HT-29 (cell line): ENCODE measurements around the gene GRIK1. TPM values are rescaled to one million over a fixed set of nuclear protein-coding genes. Genes with fewer than 3 reads are reported as not detected.

Experiments
- DNase-seq: peaks from one replicate; pipeline ENCODE4 v3.0.0-alpha.2; 2015; ENCODE audit warnings: low spot score
- total RNA-seq: library from RNA; depleted of rRNA; stranded (reverse); fragments of >200 nt; shearing (Covaris generic); gene quantifications from 2 replicates; pipeline ENCODE4 v1.2.3, GENCODE V29; 2014

The GRIK1 gene
- total RNA-seq, 1 experiment from 2014 or later = not detected

GRCh38 chr21:29914326-29914725 lies 25.5 kb downstream of the GRIK1 start:
- no peak for DNase-seq

- no peak for DNase-seq
These were observed 30.2 kb downstream of the GRIK1 start for GRCh38 chr21:29909571-29909970.

- no peak for DNase-seq
These were observed 35.2 kb downstream of the GRIK1 start for GRCh38 chr21:29904359-29905282.

GRCh38 chr21:29896884-29897283 lies 42.9 kb downstream of the GRIK1 start:
- DNase-seq = no peak

- no peak for DNase-seq
These were observed 46.1 kb downstream of the GRIK1 start for GRCh38 chr21:29893687-29894086.

GRCh38 chr21:29892379-29892778 lies 47.4 kb downstream of the GRIK1 start:
- no peak for DNase-seq

- DNase-seq = no peak
These were observed 51.4 kb downstream of the GRIK1 start for GRCh38 chr21:29888437-29888836.

- DNase-seq = no peak
These were observed 52.3 kb downstream of the GRIK1 start for GRCh38 chr21:29887313-29888009.

GRCh38 chr21:29885491-29885890 lies 54.3 kb downstream of the GRIK1 start:
- DNase-seq = no peak

- no peak for DNase-seq
These were observed 63.9 kb downstream of the GRIK1 start for GRCh38 chr21:29875873-29876272.

- DNase-seq = no peak
These were observed 64.6 kb downstream of the GRIK1 start for GRCh38 chr21:29875036-29875716.

- DNase-seq = no peak
These were observed 65.9 kb downstream of the GRIK1 start for GRCh38 chr21:29873908-29874307.

- DNase-seq = no peak
These were observed 69.0 kb downstream of the GRIK1 start for GRCh38 chr21:29870814-29871213.

GRCh38 chr21:29867796-29868195 lies 72.0 kb downstream of the GRIK1 start:
- DNase-seq = no peak

- no peak for DNase-seq
These were observed 79.5 kb downstream of the GRIK1 start for GRCh38 chr21:29860346-29860745.

GRCh38 chr21:29857150-29857549 lies 82.6 kb downstream of the GRIK1 start:
- DNase-seq = no peak

GRCh38 chr21:29854795-29855194 lies 85.0 kb downstream of the GRIK1 start:
- no peak for DNase-seq

- no peak for DNase-seq
These were observed 88.2 kb downstream of the GRIK1 start for GRCh38 chr21:29851611-29852010.

- DNase-seq = peak; percentile 59
These were observed 90.0 kb downstream of the GRIK1 start for GRCh38 chr21:29849735-29850176.

- DNase-seq = no peak
These were observed 96.0 kb downstream of the GRIK1 start for GRCh38 chr21:29843804-29844203.

GRCh38 chr21:29834617-29835016 lies 105.2 kb downstream of the GRIK1 start:
- DNase-seq = no peak

GRCh38 chr21:29832217-29832616 lies 107.6 kb downstream of the GRIK1 start:
- DNase-seq = no peak
